B cell (primary cell): ENCODE data around the gene NNT. TPM values are rescaled to one million over a fixed set of nuclear protein-coding genes. Genes with fewer than 3 reads are reported as not detected.

Experiments
- ATAC-seq: fragments of 200-7000 bp; cut with Tn5 transposase; one replicate; pipeline ENCODE4 v1.10.0; 2021; ENCODE audit warnings: low read depth, mild to moderate bottlenecking, moderate number of reproducible peaks, moderate library complexity
- CTCF ChIA-PET: fragments of 350-600 bp; sonication (Branson Sonifier 250); formaldehyde crosslinking; loops from one replicate; lab custom pipeline; 2021; ENCODE audit warnings: antibody characterized with exemption, inconsistent platforms; lab: Charles Lee
- POLR2A ChIA-PET: fragments of 350-600 bp; sonication (Branson Sonifier 250); formaldehyde crosslinking; loops from one replicate; lab custom pipeline; 2021; ENCODE audit warnings: antibody characterized with exemption; lab: Charles Lee
- DNase-seq: peaks from one replicate; pipeline ENCODE4 v3.0.0; 2013
- H2AFZ ChIP-seq: 2 replicates; pipeline ENCODE4 v1.6.1; 2012; ENCODE audit warnings: mild to moderate bottlenecking, low read depth, low read length; ENCODE audit not compliant: insufficient read depth, poor library complexity, severe bottlenecking
- H3K27ac ChIP-seq, 2 donors: 1 replicate in 1 of 2; 2 replicates in 1 of 2; pipeline ENCODE4 v1.5.1; 2012 to 2013; ENCODE audit warnings: low read length in 2 of 2, mild to moderate bottlenecking in 2 of 2, moderate library complexity in 1 of 2
- H3K27me3 ChIP-seq, 4 experiments: fragments of 200-600 bp in 1 of 4; sonication (generic) in 1 of 4; replicated peaks in 1 of 4; 1 replicate in 2 of 4; 2 replicates in 2 of 4; pipeline versions ENCODE4 v1.6.1 to v1.7.0; 2013 to 2016; ENCODE audit warnings: low read length in 3 of 4, mild to moderate bottlenecking in 2 of 4, mixed read lengths in 1 of 4, moderate library complexity in 1 of 4; ENCODE audit not compliant: insufficient read depth in 4 of 4, control insufficient read depth in 3 of 4; ENCODE audit errors: control extremely low read depth in 1 of 4
- H3K36me3 ChIP-seq, 2 experiments: replicated peaks in 1 of 2; 1 replicate in 1 of 2; 2 replicates in 1 of 2; pipeline versions ENCODE4 v1.6.1 to v1.7.1; 2013; ENCODE audit warnings: low read length in 1 of 2; ENCODE audit not compliant: insufficient read depth in 2 of 2, control insufficient read depth in 1 of 2; ENCODE audit errors: control extremely low read depth in 1 of 2, extremely low read depth in 1 of 2
- H3K4me1 ChIP-seq, 2 donors: fragments of 200-600 bp in 1 of 2; sonication (generic) in 1 of 2; 1 replicate in 1 of 2; 2 replicates in 1 of 2; pipeline versions ENCODE4 v1.5.1 to v1.6.1; 2013 to 2017; ENCODE audit warnings: low read length in 2 of 2; ENCODE audit not compliant: control insufficient read depth in 2 of 2, insufficient read depth in 2 of 2
- H3K4me2 ChIP-seq: replicated peaks from 2 replicates; pipeline ENCODE3; 2012; ENCODE audit warnings: mild to moderate bottlenecking, low read depth, low read length; ENCODE audit not compliant: poor library complexity, severe bottlenecking
- H3K4me3 ChIP-seq, 5 experiments: fragments of 200-600 bp in 1 of 5; sonication (generic) in 1 of 5; 1 replicate in 3 of 5; 2 replicates in 2 of 5; pipeline versions ENCODE4 v1.5.1 to v1.7.0; 2011 to 2016; ENCODE audit warnings: low read length in 4 of 5, mild to moderate bottlenecking in 4 of 5, low read depth in 2 of 5, control low read depth in 1 of 5, moderate library complexity in 1 of 5; ENCODE audit not compliant: insufficient read depth in 1 of 5; ENCODE audit errors: control extremely low read depth in 1 of 5, extremely low read depth in 1 of 5
- H3K79me2 ChIP-seq: fragments of 200-600 bp; sonication (generic); one replicate; pipeline ENCODE4 v1.6.0; 2016; ENCODE audit warnings: low read length; ENCODE audit not compliant: control insufficient read depth, insufficient read depth
- H3K9ac ChIP-seq: fragments of 200-600 bp; sonication (generic); 2 replicates; pipeline ENCODE4 v1.6.1; 2017; ENCODE audit warnings: mild to moderate bottlenecking, low read length, moderate library complexity
- H3K9me3 ChIP-seq, 3 donors: one replicate each; pipeline versions ENCODE4 v1.6.1 to v1.7.1; 2013; ENCODE audit warnings: low read length in 2 of 3; ENCODE audit not compliant: control insufficient read depth in 2 of 3, insufficient read depth in 1 of 3; ENCODE audit errors: control extremely low read depth in 1 of 3
- H4K20me1 ChIP-seq: 2 replicates; pipeline ENCODE4 v1.6.0; 2012; ENCODE audit warnings: mild to moderate bottlenecking, low read length; ENCODE audit not compliant: insufficient read depth, control insufficient read depth, poor library complexity, severe bottlenecking
- H3K27ac Mint-ChIP-seq: one replicate; pipeline ENCODE4 v1.8.0; 2021; ENCODE audit warnings: mixed read lengths
- H3K27me3 Mint-ChIP-seq: one replicate; pipeline ENCODE4 v1.8.0; 2021; ENCODE audit warnings: mixed read lengths
- H3K4me1 Mint-ChIP-seq: one replicate; pipeline ENCODE4 v1.8.0; 2021; ENCODE audit warnings: mixed read lengths
- H3K4me3 Mint-ChIP-seq: one replicate; pipeline ENCODE4 v1.8.0; 2021; ENCODE audit warnings: mixed read lengths
- H3K9me3 Mint-ChIP-seq: one replicate; pipeline ENCODE4 v1.8.0; 2022; ENCODE audit warnings: mixed read lengths; ENCODE audit not compliant: insufficient read depth
- EZH2 ChIP-seq: IDR thresholded peaks from 2 replicates; pipeline ENCODE4 v1.6.1; 2012; ENCODE audit warnings: borderline replicate concordance, low read depth, mild to moderate bottlenecking, moderate library complexity, low read length; ENCODE audit not compliant: insufficient read depth, poor library complexity, severe bottlenecking
- WGBS: methylation state at CpG from one replicate; pipeline ENCODE4 v1.1.5; 2013; ENCODE audit warnings: missing lambda C conversion rate; ENCODE audit not compliant: insufficient coverage; 5-methylcytosine and 5-hydroxymethylcytosine counted together
- intact Hi-C: fragments of 100-400 bp; cut with micrococcal nuclease; formaldehyde crosslinking; loops from one replicate; pipeline ENCODE4 v1.10.0; 2022
- polyA plus RNA-seq: library from polyadenylated mRNA; depleted of rRNA; stranded (reverse); fragments of >200 nt; gene quantifications from 2 replicates; pipeline ENCODE4 v1.2.3, GENCODE V29; 2012
- total RNA-seq, 2 donors: library from RNA; stranded (reverse); fragments of 120-200 nt in 1 of 2; gene quantifications; 1 replicate in 1 of 2; 2 replicates in 1 of 2; pipeline versions ENCODE4 v1.2.3 to v1.2.4, GENCODE V29; 2013 to 2022
- TF ChIP-seq, protein P1 (sequence below): fragments of 200-600 bp; IDR thresholded peaks from one replicate; pipeline ENCODE4 v1.8.0; 2022; ENCODE audit warnings: antibody characterized with exemption, mild to moderate bottlenecking

Gene NNT
- total and polyA plus RNA-seq, 2 donors (not counting 1 experiment from before 2014, with no cell fraction given), result 17.8 to 61.1 TPM

DNA sequence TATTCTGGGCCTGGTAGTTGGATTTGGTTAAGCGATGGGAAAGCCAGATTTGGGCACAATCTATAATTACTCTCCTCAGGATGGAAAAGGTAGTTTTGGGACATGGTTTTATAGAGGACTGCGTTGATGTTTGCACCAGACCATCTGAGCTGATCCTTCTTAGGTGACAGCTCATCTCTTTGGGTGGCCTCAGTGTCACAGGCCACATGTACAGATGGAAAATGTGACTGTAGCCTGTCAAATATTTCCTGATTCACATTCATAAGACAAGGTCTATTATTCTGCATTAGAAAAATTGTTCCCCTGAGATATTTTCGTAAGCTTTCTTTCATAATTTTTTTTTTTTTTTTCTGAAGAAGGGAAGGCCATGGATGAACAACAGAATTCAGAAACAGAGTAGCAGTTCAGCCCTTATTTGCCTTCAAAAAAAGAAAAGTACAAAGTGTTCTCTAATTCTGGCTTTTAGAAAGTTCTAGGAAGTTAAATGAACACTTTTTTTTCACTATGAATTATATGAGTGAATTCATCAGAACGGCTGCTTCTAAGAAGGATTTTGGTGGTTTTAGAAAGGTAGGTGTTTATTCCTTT lies 81.0 kb downstream of the NNT start:
- H3K27ac ChIP-seq, result no peak overlapping the region
- intact Hi-C loops, result no loop called here
- H3K27ac Mint-ChIP-seq, result no peak overlapping the region

DNA sequence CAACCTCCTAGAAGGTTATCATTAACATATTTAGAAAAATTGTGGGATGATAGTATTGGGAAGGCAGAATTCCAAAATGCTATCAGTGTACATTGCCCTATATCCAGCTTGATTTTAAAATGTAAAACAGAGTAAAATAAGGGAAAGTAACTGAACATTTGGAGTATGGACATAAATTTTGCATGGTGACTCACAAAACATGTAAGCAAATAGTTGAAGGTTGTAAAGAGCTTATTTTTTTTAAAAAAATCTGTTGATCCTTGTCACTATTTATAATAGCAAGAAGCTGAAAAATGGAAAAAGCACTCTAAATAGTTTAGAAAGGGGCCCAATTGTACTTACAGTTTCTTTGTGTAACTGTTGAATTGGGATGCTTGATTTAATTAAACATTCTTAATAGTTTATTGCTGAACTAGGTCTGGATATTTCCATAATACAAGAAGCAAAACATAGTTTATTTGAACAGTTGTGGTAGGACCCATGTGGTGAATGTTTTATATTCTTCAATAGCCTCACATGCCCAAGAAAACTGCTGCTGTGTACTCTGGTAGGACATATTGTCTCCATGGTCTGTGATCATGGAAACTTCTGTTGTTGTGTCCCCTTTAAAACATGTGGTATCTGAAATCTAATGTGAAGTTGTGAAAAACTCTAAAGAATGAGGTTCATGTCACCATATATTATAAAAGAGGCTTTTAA lies 82.4 kb downstream of the NNT start:
- DNase-seq (no peak), ATAC-seq (no peak)
- Mint-ChIP-seq H3K4me1 (no peaks in the 10 kb centered on the region), H3K27ac (no peak overlapping the region), H3K27me3 (no peaks in the 10 kb centered on the region), H3K4me3 (no peak overlapping the region), H3K9me3 (no peaks in the 10 kb centered on the region)
- no peak overlapping the region for H3K9ac ChIP-seq
- intact Hi-C loops, result no loop called here
- peaks cover 10% of the 10 kb centered on the region for H3K79me2 ChIP-seq
- no peak for TF ChIP-seq EZH2
- TF ChIP-seq, protein P1, sequence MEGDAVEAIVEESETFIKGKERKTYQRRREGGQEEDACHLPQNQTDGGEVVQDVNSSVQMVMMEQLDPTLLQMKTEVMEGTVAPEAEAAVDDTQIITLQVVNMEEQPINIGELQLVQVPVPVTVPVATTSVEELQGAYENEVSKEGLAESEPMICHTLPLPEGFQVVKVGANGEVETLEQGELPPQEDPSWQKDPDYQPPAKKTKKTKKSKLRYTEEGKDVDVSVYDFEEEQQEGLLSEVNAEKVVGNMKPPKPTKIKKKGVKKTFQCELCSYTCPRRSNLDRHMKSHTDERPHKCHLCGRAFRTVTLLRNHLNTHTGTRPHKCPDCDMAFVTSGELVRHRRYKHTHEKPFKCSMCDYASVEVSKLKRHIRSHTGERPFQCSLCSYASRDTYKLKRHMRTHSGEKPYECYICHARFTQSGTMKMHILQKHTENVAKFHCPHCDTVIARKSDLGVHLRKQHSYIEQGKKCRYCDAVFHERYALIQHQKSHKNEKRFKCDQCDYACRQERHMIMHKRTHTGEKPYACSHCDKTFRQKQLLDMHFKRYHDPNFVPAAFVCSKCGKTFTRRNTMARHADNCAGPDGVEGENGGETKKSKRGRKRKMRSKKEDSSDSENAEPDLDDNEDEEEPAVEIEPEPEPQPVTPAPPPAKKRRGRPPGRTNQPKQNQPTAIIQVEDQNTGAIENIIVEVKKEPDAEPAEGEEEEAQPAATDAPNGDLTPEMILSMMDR, result no peak
- ChIA-PET POLR2A (no interaction called here), CTCF (no interaction called here)
- no peaks in the 10 kb centered on the region for H3K9me3 ChIP-seq
- no peaks in the 10 kb centered on the region for H3K4me1 ChIP-seq
- H3K36me3 ChIP-seq, result peaks cover 9 to 20% of the 10 kb centered on the region in 2 experiments
- no peaks in the 10 kb centered on the region for H3K27me3 ChIP-seq
- H3K27ac ChIP-seq, result no peak overlapping the region
- H2AFZ ChIP-seq, result no peak overlapping the region
- H4K20me1 ChIP-seq, result no peaks in the 10 kb centered on the region
- H3K4me3 ChIP-seq, result no peak overlapping the region
- H3K4me2 ChIP-seq, result no peak overlapping the region

More for the DNA sequence above, 81.0 kb downstream of the NNT start:
- Mint-ChIP-seq H3K27me3 (no peaks in the 10 kb centered on the region), H3K4me3 (no peak overlapping the region), H3K4me1 (no peaks in the 10 kb centered on the region), H3K9me3 (no peaks in the 10 kb centered on the region)
- H3K9ac ChIP-seq, result no peak overlapping the region
- H3K27me3 ChIP-seq, result no peaks in the 10 kb centered on the region
- ChIA-PET POLR2A (no interaction called here), CTCF (no interaction called here)
- no peak overlapping the region for H2AFZ ChIP-seq
- H3K4me3 ChIP-seq, result no peak overlapping the region
- H3K9me3 ChIP-seq, result no peaks in the 10 kb centered on the region
- TF ChIP-seq, protein P1, result no peak
- no peak for TF ChIP-seq EZH2
- peaks cover 10% of the 10 kb centered on the region for H3K79me2 ChIP-seq
- H3K4me1 ChIP-seq, result no peaks in the 10 kb centered on the region
- H4K20me1 ChIP-seq, result no peaks in the 10 kb centered on the region
- ATAC-seq, result no peak
- WGBS, result 100% methylated on average over 1 of the region's 4 CpGs
- DNase-seq, result no peak
- no peak overlapping the region for H3K4me2 ChIP-seq
- peaks cover 13 to 20% of the 10 kb centered on the region in 2 experiments for H3K36me3 ChIP-seq
